ENCODE results near the gene SUGT1. TPM values are rescaled to one million over a fixed set of nuclear protein-coding genes. Genes with fewer than 3 reads are reported as not detected.

SUGT1 gene
- polyA plus RNA-seq: 67.9 and 78.4 TPM in 2 replicates

GRCh38 chr13:52652196-52652979, at the start of gene SUGT1:
TSS of gene SUGT1 (plus strand) at chr13:52652836. CDS start at chr13:52652921, 85 bp downstream.

GRCh38 chr13:52642131-52642530, 10.5 kb upstream of the SUGT1 start, which contains the start of gene HNRNPA1L2:
TSS of gene HNRNPA1L2 (plus strand) at chr13:52642431. CDS start at chr13:52642493, 62 bp downstream.

GRCh38 chr13:52739468-52740071, 86.9 kb downstream of the SUGT1 start, which contains the start of gene CNMD:
TSS of gene CNMD (minus strand) at chr13:52739820. CDS start at chr13:52739701, 119 bp downstream.

Other genes with a start within 250 kb of the SUGT1 start
- 0.16 and 0.43 TPM in 2 replicates for gene THSD1, start 246.7 kb upstream of the SUGT1 start, polyA plus RNA-seq
- 59.0 and 61.1 TPM in 2 replicates for gene VPS36, start 202.2 kb upstream of the SUGT1 start, polyA plus RNA-seq
- 38.4 and 43.4 TPM in 2 replicates for gene CKAP2, start 197.4 kb upstream of the SUGT1 start, polyA plus RNA-seq
- gene HNRNPA1L2, start 10.4 kb upstream of the SUGT1 start, polyA plus RNA-seq: 1.5 and 1.9 TPM in 2 replicates
- not detected in 2 replicates for gene CNMD, start 87.0 kb downstream of the SUGT1 start, polyA plus RNA-seq
- gene PCDH8, start 195.8 kb downstream of the SUGT1 start, polyA plus RNA-seq: not detected in 2 replicates